SH-SY5Y (cell line): Measurements from ENCODE around the gene MRPL36.

ENCODE experiments used
- GATA2 ChIP-seq: IDR thresholded peaks from 2 replicates; pipeline ENCODE4 v1.6.1; 2011; ENCODE audit warnings: mild to moderate bottlenecking, low read depth, low read length
- GATA3 ChIP-seq: IDR thresholded peaks from 2 replicates; pipeline ENCODE4 v1.6.1; 2011; ENCODE audit warnings: low read depth, mild to moderate bottlenecking, low read length, moderate library complexity

MRPL36 gene

GRCh38 chr5:1785062-1785461, 14.6 kb downstream of the MRPL36 start:
- TF ChIP-seq GATA3, result no peak
- TF ChIP-seq GATA2, result no peak

- TF ChIP-seq GATA2, result no peak
- TF ChIP-seq GATA3, result no peak
Observed at GRCh38 chr5:1784197-1785050, 15.2 kb downstream of the MRPL36 start.

GRCh38 chr5:1783216-1783554, 16.5 kb downstream of the MRPL36 start:
- TF ChIP-seq GATA2 (no peak), GATA3 (no peak)

- TF ChIP-seq GATA2, result no peak
- no peak for TF ChIP-seq GATA3
Observed at GRCh38 chr5:1782385-1783215, 17.0 kb downstream of the MRPL36 start.

- no peak for TF ChIP-seq GATA2
- no peak for TF ChIP-seq GATA3
Observed at GRCh38 chr5:1781726-1782384, 17.8 kb downstream of the MRPL36 start.

GRCh38 chr5:1781107-1781506, 18.5 kb downstream of the MRPL36 start:
- TF ChIP-seq GATA3 (no peak), GATA2 (no peak)

GRCh38 chr5:1780614-1780930, 19.1 kb downstream of the MRPL36 start:
- TF ChIP-seq GATA2, result no peak
- TF ChIP-seq GATA3, result no peak

- TF ChIP-seq GATA3 (no peak), GATA2 (no peak)
Observed at GRCh38 chr5:1779782-1780613, 19.6 kb downstream of the MRPL36 start.

GRCh38 chr5:1779021-1779680, 20.5 kb downstream of the MRPL36 start:
- TF ChIP-seq GATA3 (no peak), GATA2 (no peak)

GRCh38 chr5:1778138-1779020, 21.3 kb downstream of the MRPL36 start:
- TF ChIP-seq GATA2 (no peak), GATA3 (no peak)

GRCh38 chr5:1777281-1778137, 22.1 kb downstream of the MRPL36 start:
- TF ChIP-seq GATA2 (no peak), GATA3 (no peak)

- no peak for TF ChIP-seq GATA2
- TF ChIP-seq GATA3, result no peak
Observed at GRCh38 chr5:1776831-1777230, 22.8 kb downstream of the MRPL36 start.
